Gastrocnemius medialis (tissue), 4 donors: ENCODE results near the gene NXN.

ENCODE experiments used
- CTCF ChIP-seq, 5 experiments: fragments of 450-650 bp in 3 of 5; fragments of 200-600 bp in 2 of 5; sonication (generic) in 2 of 5; IDR thresholded peaks in 4 of 5; conservative IDR thresholded peaks in 1 of 5; 1 replicate in 4 of 5; 2 replicates in 1 of 5; pipeline ENCODE4 v1.5.1; 2016 to 2019; ENCODE audit warnings: antibody characterized with exemption in 5 of 5, mild to moderate bottlenecking in 3 of 5, moderate library complexity in 3 of 5
- POLR2A ChIP-seq, 2 donors: fragments of 450-650 bp; IDR thresholded peaks; one replicate each; pipeline ENCODE4 v1.6.1; 2017; ENCODE audit warnings: antibody characterized with exemption in 2 of 2, mild to moderate bottlenecking in 2 of 2, moderate library complexity in 2 of 2

GRCh38 chr17:750431-751037 lies 229.0 kb downstream of the NXN start:
- no peak for TF ChIP-seq CTCF (IDR thresholded peaks at IDR 0.05 in 4 of 5, conservative IDR thresholded peaks at IDR 0.05 in 1 of 5)
- no peak for TF ChIP-seq POLR2A (IDR thresholded peaks at IDR 0.05)
